Activated gamma-delta T cell treated with anti-CD3 and anti-CD28 coated beads, Interleukin-2, amount 50 U/mL, for 16 hours (primary cell): ENCODE results near the gene NCOA4.
"Not testable (repeated sequence)": the region's sequence is repeated elsewhere in the genome, so short reads cannot be mapped to it uniquely, and the experiment has no call there.

ENCODE experiments used
- DNase-seq: peaks from one replicate; pipeline ENCODE4 v3.0.0-alpha.2; 2020; ENCODE audit warnings: low read depth

NCOA4 gene

GRCh38 chr10:46030091-46030937 lies at the start of gene NCOA4:
NCOA4 (minus strand) TSS chr10:46030623; CDS start chr10:46016680, 13,943 bp downstream.
- peak; percentile 94 for DNase-seq

- no peak for DNase-seq
These were observed 49.6 kb upstream of the NCOA4 start for GRCh38 chr10:46079831-46080585.

GRCh38 chr10:46077731-46078413 lies 47.4 kb upstream of the NCOA4 start:
- no peak for DNase-seq

- no peak for DNase-seq
These were observed 46.7 kb upstream of the NCOA4 start for GRCh38 chr10:46077141-46077554.

- no peak for DNase-seq
These were observed 45.4 kb upstream of the NCOA4 start for GRCh38 chr10:46075869-46076268.

- no peak for DNase-seq
These were observed 43.9 kb upstream of the NCOA4 start for GRCh38 chr10:46074196-46074946.

- DNase-seq, result no peak
These were observed 43.1 kb upstream of the NCOA4 start for GRCh38 chr10:46073564-46073963.

GRCh38 chr10:46070749-46071148 lies 40.3 kb upstream of the NCOA4 start:
- DNase-seq, result no peak

- no peak for DNase-seq
These were observed 39.5 kb upstream of the NCOA4 start for GRCh38 chr10:46069771-46070463.

- DNase-seq, result no peak
These were observed 38.5 kb upstream of the NCOA4 start for GRCh38 chr10:46068905-46069304.

GRCh38 chr10:46068117-46068516 lies 37.7 kb upstream of the NCOA4 start:
- no peak for DNase-seq

- no peak for DNase-seq
These were observed 33.9 kb upstream of the NCOA4 start for GRCh38 chr10:46064269-46064817.

- DNase-seq, result no peak
These were observed 32.5 kb upstream of the NCOA4 start for GRCh38 chr10:46062723-46063428.

- DNase-seq, result no peak
These were observed 30.3 kb upstream of the NCOA4 start for GRCh38 chr10:46060706-46061105.

GRCh38 chr10:46057927-46058326 lies 27.5 kb upstream of the NCOA4 start:
- DNase-seq, result not testable (repeated sequence)

GRCh38 chr10:46057038-46057437 lies 26.6 kb upstream of the NCOA4 start:
- no peak for DNase-seq

GRCh38 chr10:46055771-46056170 lies 25.3 kb upstream of the NCOA4 start:
- no peak for DNase-seq

GRCh38 chr10:46053534-46054434 lies 23.4 kb upstream of the NCOA4 start:
- no peak for DNase-seq

GRCh38 chr10:46052791-46053375 lies 22.5 kb upstream of the NCOA4 start:
- no peak for DNase-seq
